Activated CD4-positive, alpha-beta memory T cell treated with anti-CD3 and anti-CD28 coated beads for 36 hours (primary cell): ENCODE data around the gene SEM1. TPM values are rescaled to one million over a fixed set of nuclear protein-coding genes. Genes with fewer than 3 reads are reported as not detected.
"Not testable (repeated sequence)": the region's sequence is repeated elsewhere in the genome, so short reads cannot be mapped to it uniquely, and the experiment has no call there.

ENCODE experiments used
- CTCF ChIA-PET: fragments of 350-600 bp; sonication (Branson Sonifier 250); formaldehyde crosslinking; loops from one replicate; lab custom pipeline; 2021; ENCODE audit warnings: antibody characterized with exemption, inconsistent platforms; lab: Charles Lee
- POLR2A ChIA-PET: fragments of 350-600 bp; sonication (Branson Sonifier 250); formaldehyde crosslinking; loops from one replicate; lab custom pipeline; 2021; ENCODE audit warnings: antibody characterized with exemption; lab: Charles Lee
- DNase-seq: peaks from one replicate; pipeline ENCODE4 v3.0.0-alpha.2; 2020
- H3K27ac Mint-ChIP-seq: one replicate; pipeline ENCODE4 v1.8.0; 2021; ENCODE audit warnings: mixed read lengths
- H3K27me3 Mint-ChIP-seq: one replicate; pipeline ENCODE4 v1.8.0; 2021; ENCODE audit warnings: mixed read lengths
- H3K36me3 Mint-ChIP-seq: one replicate; pipeline ENCODE4 v1.8.0; 2021; ENCODE audit warnings: mixed read lengths
- H3K4me1 Mint-ChIP-seq: one replicate; pipeline ENCODE4 v1.8.0; 2021; ENCODE audit warnings: low read depth, mixed read lengths
- H3K4me3 Mint-ChIP-seq: one replicate; pipeline ENCODE4 v1.8.0; 2021; ENCODE audit warnings: mild to moderate bottlenecking, mixed read lengths
- H3K9me3 Mint-ChIP-seq: one replicate; pipeline ENCODE4 v1.8.0; 2021; ENCODE audit warnings: mixed read lengths
- intact Hi-C: fragments of 100-400 bp; cut with micrococcal nuclease; formaldehyde crosslinking; loops from one replicate; pipeline ENCODE4 v1.15.1; 2023
- total RNA-seq, 2 experiments: library from RNA; stranded (reverse); gene quantifications; one replicate each; pipeline ENCODE4 v1.2.3, GENCODE V29; 2021

The SEM1 gene
- total RNA-seq, 2 experiments from 2014 or later: 41.6 to 42.4 TPM

GRCh38 chr7:96674565-96674964 lies 35.1 kb downstream of the SEM1 start:
- ChIA-PET CTCF (no interaction called here), POLR2A (no interaction called here)
- Mint-ChIP-seq H3K4me3 (no peak overlapping the region), H3K27ac (no peak overlapping the region), H3K9me3 (no peaks in the 10 kb centered on the region), H3K4me1 (no peaks in the 10 kb centered on the region), H3K27me3 (no peaks in the 10 kb centered on the region), H3K36me3 (peaks cover 18% of the 10 kb centered on the region)
- intact Hi-C loops: no loop called here
- no peak for DNase-seq

DNA sequence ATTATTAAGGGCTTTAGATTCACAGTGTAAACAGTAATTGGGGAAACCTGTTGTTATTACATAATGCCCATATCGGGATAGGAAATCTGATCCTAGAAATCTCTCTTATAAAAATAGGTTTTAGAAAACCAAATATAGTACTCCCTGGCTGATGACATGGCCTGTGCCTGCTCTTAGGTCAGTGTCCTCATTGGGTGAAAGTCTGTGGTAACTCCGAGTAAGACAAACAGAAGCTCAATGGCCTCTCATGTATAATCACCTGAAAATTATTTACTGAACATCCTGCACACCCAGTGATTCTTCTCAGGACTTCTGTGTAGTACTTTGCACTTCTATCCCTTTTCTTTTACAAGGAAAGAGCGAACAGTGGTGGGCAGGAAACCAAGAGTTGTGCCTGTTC lies 37.8 kb downstream of the SEM1 start:
- CTCF ChIA-PET: no interaction called here
- Mint-ChIP-seq H3K9me3 (no peaks in the 10 kb centered on the region), H3K4me1 (no peaks in the 10 kb centered on the region), H3K4me3 (no peak overlapping the region), H3K27ac (no peak overlapping the region), H3K36me3 (peaks cover 23% of the 10 kb centered on the region), H3K27me3 (no peaks in the 10 kb centered on the region)
- intact Hi-C loops: no loop called here
- DNase-seq: no peak
- POLR2A ChIA-PET: no interaction called here

DNA sequence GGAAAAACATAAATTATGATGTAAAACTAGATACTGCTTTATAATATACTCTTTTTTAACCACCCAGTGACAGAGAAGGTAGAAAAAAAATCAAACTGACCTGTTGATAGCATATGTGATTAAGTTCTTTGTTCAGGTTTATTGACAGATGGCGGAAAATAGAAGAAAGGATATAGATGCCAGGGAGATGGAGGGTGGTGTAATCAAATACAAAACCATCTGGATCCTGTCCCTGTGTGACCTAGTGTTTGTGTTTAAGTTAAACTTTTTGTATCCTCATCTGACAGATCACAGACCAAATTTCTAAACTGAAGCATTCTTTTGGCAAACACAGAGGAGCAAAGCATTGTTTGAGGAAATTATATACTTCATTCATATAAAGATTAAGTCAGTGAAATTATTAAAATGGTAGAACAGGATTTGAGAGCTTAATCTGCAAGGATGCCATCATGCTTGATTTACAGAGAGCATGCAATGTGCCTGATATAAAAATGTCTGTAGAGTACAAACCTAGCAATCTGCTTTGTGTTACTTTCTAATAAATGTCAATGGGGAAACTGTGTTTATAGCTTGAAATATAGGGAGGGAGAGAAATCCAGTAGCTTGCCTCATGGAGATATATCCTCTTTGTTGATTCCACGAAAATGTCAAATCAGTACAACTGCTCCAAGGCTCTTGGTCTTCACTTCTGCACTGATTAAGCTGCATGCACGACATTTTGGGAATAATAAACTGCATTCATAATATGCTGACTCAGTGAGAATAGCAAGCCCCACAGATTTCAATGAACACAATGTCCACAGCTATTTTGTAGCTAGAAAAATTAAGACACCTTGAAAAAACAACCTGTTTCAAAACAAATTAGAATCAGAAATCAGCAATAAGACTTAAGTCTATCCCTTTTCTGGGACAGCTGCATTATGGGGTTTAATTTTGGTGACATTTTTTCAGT lies 39.0 kb downstream of the SEM1 start:
- ChIA-PET POLR2A (no interaction called here), CTCF (no interaction called here)
- H3K4me3 Mint-ChIP-seq: no peak overlapping the region
- no peaks in the 10 kb centered on the region for H3K27me3 Mint-ChIP-seq
- no peaks in the 10 kb centered on the region for H3K4me1 Mint-ChIP-seq
- no peaks in the 10 kb centered on the region for H3K9me3 Mint-ChIP-seq
- no peak overlapping the region for H3K27ac Mint-ChIP-seq
- intact Hi-C loops: no loop called here
- DNase-seq: no peak
- H3K36me3 Mint-ChIP-seq: peaks cover 27% of the 10 kb centered on the region

DNA sequence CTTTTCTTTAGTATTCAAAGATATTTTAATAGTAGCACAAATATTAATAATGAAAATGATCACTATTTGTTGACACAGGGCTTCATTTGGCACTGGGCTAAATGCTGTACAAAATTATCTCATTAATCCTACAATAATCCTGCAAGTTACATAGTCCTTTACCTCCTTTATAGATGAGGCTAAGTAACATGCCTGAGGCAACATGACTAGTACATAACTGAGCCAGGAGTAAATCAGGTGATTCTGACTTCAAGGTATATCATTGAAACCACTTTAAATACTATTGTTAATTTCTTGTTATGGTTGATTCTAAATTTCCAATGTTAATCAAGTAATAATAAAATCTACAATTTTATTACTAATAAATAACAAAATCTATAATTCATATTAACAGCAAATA lies 39.8 kb downstream of the SEM1 start:
- DNase-seq: no peak
- Mint-ChIP-seq H3K4me3 (no peak overlapping the region), H3K27ac (no peak overlapping the region), H3K4me1 (no peaks in the 10 kb centered on the region), H3K36me3 (peaks cover 24% of the 10 kb centered on the region), H3K27me3 (no peaks in the 10 kb centered on the region), H3K9me3 (no peaks in the 10 kb centered on the region)
- POLR2A ChIA-PET: no interaction called here
- intact Hi-C loops: no loop called here
- CTCF ChIA-PET: no interaction called here

- Mint-ChIP-seq H3K36me3 (peaks cover 15% of the 10 kb centered on the region), H3K27ac (no peak overlapping the region), H3K4me1 (peaks cover 14% of the 10 kb centered on the region), H3K9me3 (no peaks in the 10 kb centered on the region), H3K27me3 (no peaks in the 10 kb centered on the region), H3K4me3 (no peak overlapping the region)
- ChIA-PET CTCF (no interaction called here), POLR2A (no interaction called here)
- DNase-seq: no peak
- intact Hi-C loops: no loop called here
Measured at GRCh38 chr7:96667026-96667425, 42.6 kb downstream of the SEM1 start.

- intact Hi-C loops: no loop called here
- H3K27me3 Mint-ChIP-seq: no peaks in the 10 kb centered on the region
- no peaks in the 10 kb centered on the region for H3K9me3 Mint-ChIP-seq
- CTCF ChIA-PET: no interaction called here
- no peak overlapping the region for H3K27ac Mint-ChIP-seq
- peaks cover 16% of the 10 kb centered on the region for H3K36me3 Mint-ChIP-seq
- POLR2A ChIA-PET: no interaction called here
- no peak overlapping the region for H3K4me3 Mint-ChIP-seq
- no peak for DNase-seq
- H3K4me1 Mint-ChIP-seq: peaks cover 14% of the 10 kb centered on the region
Measured at GRCh38 chr7:96665689-96666088, 44.0 kb downstream of the SEM1 start.

- Mint-ChIP-seq H3K27ac (no peak overlapping the region), H3K9me3 (no peaks in the 10 kb centered on the region), H3K4me1 (peaks cover 14% of the 10 kb centered on the region), H3K27me3 (no peaks in the 10 kb centered on the region), H3K4me3 (no peak overlapping the region), H3K36me3 (peaks cover 13% of the 10 kb centered on the region)
- no peak for DNase-seq
- intact Hi-C loops: no loop called here
- ChIA-PET CTCF (no interaction called here), POLR2A (no interaction called here)
Measured at GRCh38 chr7:96664793-96665192, 44.9 kb downstream of the SEM1 start.

- Mint-ChIP-seq H3K27ac (no peak overlapping the region), H3K4me1 (peaks cover 14% of the 10 kb centered on the region), H3K36me3 (peaks cover 13% of the 10 kb centered on the region), H3K4me3 (no peak overlapping the region), H3K27me3 (no peaks in the 10 kb centered on the region), H3K9me3 (no peaks in the 10 kb centered on the region)
- intact Hi-C loops: no loop called here
- no peak for DNase-seq
- ChIA-PET POLR2A (no interaction called here), CTCF (no interaction called here)
Measured at GRCh38 chr7:96663871-96664445, 45.7 kb downstream of the SEM1 start.

- intact Hi-C loops: no loop called here
Measured at GRCh38 chr7:96663457-96663856, 46.2 kb downstream of the SEM1 start.

GRCh38 chr7:96662151-96662550 lies 47.5 kb downstream of the SEM1 start:
- H3K4me3 Mint-ChIP-seq, H3K9me3 Mint-ChIP-seq, H3K27ac Mint-ChIP-seq, DNase-seq, H3K27me3 Mint-ChIP-seq, intact Hi-C loops, CTCF ChIA-PET, H3K36me3 Mint-ChIP-seq: not testable (repeated sequence)
- H3K4me1 Mint-ChIP-seq: peaks cover 14% of the 10 kb centered on the region
- POLR2A ChIA-PET: interaction anchor here (0.6 kb wide), 1 partner anchor 813 kb away, joined by 7 read pairs; no protein-coding TSS in a partner anchor

More at GRCh38 chr7:96663457-96663856, 46.2 kb downstream of the SEM1 start:
- Mint-ChIP-seq H3K36me3 (peaks cover 9% of the 10 kb centered on the region), H3K4me1 (peaks cover 14% of the 10 kb centered on the region), H3K27me3 (no peaks in the 10 kb centered on the region), H3K9me3 (no peaks in the 10 kb centered on the region), H3K27ac (no peak overlapping the region), H3K4me3 (no peak overlapping the region)
- no peak for DNase-seq
- POLR2A ChIA-PET: no interaction called here
- CTCF ChIA-PET: no interaction called here

- peaks cover 1% of the 10 kb centered on the region for H3K4me1 Mint-ChIP-seq
- ChIA-PET POLR2A (no interaction called here), CTCF (no interaction called here)
Measured at GRCh38 chr7:96658022-96658412, 51.6 kb downstream of the SEM1 start.

DNA sequence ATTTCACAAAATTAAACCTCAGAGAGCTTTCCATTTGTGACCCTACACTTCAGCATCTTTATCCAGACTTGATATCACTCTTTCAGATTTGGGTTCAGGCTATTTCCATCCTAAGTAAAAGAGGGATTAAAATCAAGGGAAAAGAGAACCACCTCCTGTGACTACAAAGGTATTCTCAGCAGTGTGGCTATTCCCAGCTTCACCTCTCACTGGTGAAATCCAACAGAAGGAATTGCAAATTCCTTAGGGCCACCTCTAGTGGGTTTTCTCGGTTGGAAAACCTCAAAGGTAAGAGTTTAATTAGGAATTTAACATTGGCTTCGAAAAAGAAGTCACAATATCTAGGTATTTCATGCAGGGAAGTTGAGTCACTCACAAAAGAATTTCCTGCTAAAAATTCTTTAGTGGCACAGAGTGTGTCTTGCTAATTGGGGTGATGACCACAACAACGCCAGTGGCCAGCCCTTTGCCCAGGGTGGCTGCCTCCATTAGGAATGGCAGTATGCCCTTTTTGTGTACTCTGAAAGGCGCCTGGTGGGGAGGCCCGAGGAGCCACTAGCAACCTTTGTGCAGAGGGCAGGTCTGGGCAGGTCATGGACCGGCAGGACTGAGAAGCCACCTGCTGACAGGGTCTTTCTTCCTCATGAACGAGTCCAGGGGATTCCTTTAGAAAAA lies 52.2 kb downstream of the SEM1 start:
- Mint-ChIP-seq H3K4me1 (no peaks in the 10 kb centered on the region), H3K27me3 (no peaks in the 10 kb centered on the region), H3K27ac (no peak overlapping the region), H3K4me3 (no peak overlapping the region), H3K36me3 (peaks cover 2% of the 10 kb centered on the region), H3K9me3 (no peaks in the 10 kb centered on the region)
- ChIA-PET POLR2A (no interaction called here), CTCF (no interaction called here)
- intact Hi-C loops: no loop called here
- DNase-seq: no peak

More at GRCh38 chr7:96658022-96658412, 51.6 kb downstream of the SEM1 start:
- H3K27ac Mint-ChIP-seq: no peak overlapping the region
- no peak for DNase-seq
- H3K27me3 Mint-ChIP-seq: no peaks in the 10 kb centered on the region
- intact Hi-C loops: no loop called here
- peaks cover 4% of the 10 kb centered on the region for H3K36me3 Mint-ChIP-seq
- no peaks in the 10 kb centered on the region for H3K9me3 Mint-ChIP-seq
- H3K4me3 Mint-ChIP-seq: no peak overlapping the region
